LNCAP (cell line): ENCODE results near the gene CAPN14.

Experiments used
- TF ChIP-seq, protein P1 (sequence below): fragments of 450-650 bp; IDR thresholded peaks from 2 replicates; pipeline ENCODE4 v1.5.1; 2017; ENCODE audit warnings: mild to moderate bottlenecking

Gene CAPN14

GRCh38 chr2:31205613-31206012 is 11.7 kb downstream of the CAPN14 start:
- TF ChIP-seq, protein P1, sequence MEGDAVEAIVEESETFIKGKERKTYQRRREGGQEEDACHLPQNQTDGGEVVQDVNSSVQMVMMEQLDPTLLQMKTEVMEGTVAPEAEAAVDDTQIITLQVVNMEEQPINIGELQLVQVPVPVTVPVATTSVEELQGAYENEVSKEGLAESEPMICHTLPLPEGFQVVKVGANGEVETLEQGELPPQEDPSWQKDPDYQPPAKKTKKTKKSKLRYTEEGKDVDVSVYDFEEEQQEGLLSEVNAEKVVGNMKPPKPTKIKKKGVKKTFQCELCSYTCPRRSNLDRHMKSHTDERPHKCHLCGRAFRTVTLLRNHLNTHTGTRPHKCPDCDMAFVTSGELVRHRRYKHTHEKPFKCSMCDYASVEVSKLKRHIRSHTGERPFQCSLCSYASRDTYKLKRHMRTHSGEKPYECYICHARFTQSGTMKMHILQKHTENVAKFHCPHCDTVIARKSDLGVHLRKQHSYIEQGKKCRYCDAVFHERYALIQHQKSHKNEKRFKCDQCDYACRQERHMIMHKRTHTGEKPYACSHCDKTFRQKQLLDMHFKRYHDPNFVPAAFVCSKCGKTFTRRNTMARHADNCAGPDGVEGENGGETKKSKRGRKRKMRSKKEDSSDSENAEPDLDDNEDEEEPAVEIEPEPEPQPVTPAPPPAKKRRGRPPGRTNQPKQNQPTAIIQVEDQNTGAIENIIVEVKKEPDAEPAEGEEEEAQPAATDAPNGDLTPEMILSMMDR: no peak

DNA sequence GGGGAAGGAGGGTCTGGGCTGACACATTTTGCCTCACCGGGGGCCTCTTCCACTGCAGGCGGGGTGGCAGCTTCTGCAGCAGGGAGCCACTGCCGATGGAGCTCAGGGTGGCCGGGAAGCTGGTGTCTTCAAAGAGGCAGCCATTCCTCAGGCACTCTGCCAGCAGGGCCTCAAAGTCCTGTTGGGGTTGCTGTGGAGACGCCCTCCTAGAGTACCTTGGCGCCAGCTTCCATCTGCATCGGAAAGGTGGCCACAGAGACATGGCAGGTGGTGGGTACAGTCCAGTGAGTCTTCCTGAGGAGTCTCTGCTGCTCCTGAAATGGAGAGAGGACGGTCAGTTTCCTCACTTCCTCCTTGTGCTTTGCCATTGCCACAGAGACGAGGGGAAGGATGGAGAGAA is 12.1 kb downstream of the CAPN14 start:
- TF ChIP-seq, protein P1: no peak

GRCh38 chr2:31204783-31205182 is 12.5 kb downstream of the CAPN14 start:
- TF ChIP-seq, protein P1: no peak

DNA sequence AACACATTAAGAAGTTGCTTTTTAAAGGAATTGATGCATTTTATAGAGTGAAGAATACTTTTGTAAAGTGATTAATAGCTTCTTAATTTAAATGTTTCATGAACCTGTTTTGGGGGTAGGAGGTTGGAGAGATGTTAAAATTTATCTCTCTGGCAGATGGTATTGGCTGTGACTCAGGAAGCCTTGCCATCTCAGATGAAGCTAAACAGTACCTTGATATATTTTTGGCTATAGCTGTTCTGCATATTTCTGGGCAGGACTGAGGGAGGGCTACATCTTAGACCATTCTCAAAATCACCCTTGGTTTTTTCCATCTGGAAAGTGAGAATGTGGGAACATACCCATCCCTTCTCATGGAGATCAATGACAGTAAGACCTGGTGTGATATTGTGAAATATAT is 13.4 kb downstream of the CAPN14 start:
- TF ChIP-seq, protein P1: no peak

DNA sequence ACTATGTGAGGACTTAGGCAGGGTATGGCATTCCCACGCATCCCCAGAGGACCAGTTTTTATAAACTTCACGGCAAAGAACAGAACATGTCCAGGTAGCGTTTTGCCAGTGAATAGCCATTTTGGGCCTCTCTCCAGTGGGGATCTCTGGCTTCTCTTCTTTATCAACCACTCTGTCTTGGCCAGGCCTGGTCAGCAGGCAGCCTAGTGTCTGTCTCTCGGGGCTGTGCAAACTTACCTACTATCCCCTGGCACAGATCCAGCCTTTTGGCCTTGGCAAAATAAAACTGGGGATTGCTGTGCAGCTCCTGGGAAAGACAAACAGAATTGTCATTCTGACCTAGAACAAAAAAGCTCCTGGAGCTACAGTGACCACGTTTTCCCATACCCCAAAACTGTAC is 14.5 kb downstream of the CAPN14 start:
- TF ChIP-seq, protein P1: no peak

DNA sequence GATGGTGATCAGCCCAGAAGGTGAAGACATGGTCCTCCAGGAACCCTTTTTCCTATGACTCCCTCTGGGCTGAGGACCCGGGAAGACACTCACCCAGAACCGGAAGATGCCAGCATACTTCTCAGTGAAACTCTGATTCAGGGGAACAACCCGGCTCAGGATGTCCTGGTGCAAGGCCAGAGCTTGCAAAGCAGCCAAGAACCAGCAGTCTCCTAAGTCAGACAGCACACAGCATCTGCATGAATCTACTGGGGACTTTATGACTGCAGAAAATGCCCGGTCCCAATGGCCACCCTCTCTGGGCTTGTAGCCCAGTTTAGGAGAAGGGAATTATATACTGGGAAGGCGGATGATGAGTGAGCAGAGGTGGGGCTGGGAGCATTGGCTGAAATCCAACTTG is 15.3 kb downstream of the CAPN14 start:
- TF ChIP-seq, protein P1: no peak

GRCh38 chr2:31200972-31201371 is 16.3 kb downstream of the CAPN14 start:
- TF ChIP-seq, protein P1: no peak

- TF ChIP-seq, protein P1: no peak
These were observed 18.1 kb downstream of the CAPN14 start for GRCh38 chr2:31199206-31199605.
